Fibroblast of skin of right biceps (primary cell): Measurements from ENCODE around the gene KIF18B.

Source experiments
- DNase-seq: peaks from one replicate; pipeline ENCODE4 v3.0.0-alpha.2; 2013

Gene KIF18B

DNA sequence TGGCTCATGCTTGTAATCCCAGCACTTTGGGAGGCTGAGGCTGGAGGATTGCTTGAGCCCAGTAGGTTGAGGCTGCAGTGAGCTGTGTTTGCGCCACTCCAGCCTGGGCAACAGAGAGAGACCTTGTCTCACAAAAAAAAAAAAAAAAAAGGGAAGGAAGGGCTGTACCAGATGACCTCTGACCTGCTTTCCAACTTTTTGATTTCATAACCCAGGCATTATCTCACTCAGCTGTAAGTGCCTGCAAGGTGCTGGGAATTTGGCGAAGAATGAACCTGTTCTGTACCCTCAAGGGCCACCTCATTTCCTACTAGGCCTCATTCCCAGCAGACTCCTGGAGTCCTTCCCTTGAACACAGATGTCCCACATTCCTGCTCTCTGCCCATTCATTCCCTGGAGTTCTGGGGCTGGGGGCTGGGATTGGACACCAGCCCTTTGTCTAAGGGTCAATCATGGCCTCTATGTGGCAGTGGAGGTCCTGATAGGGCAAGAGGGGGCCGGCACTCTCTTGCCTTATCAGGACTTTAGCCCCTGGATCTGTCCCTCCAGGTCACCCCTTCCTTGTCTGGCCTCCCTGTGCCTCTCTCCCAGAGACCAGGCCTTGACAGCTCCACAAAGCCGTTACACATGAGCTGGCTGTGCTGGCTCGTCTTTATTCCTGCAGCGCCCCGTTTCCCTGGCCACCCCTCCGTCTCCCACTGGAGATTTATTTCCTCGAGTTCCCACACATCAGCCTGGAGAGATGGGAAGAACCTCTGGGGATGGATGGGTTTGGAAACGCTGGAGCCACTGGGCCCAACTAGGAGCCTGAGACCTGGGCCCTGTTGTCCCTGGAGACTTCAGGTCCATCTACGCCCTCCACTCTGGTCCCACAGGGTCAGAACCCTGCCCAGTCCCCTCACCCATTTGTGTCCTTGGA lies 31.5 kb downstream of the KIF18B start:
- no peak for DNase-seq

DNA sequence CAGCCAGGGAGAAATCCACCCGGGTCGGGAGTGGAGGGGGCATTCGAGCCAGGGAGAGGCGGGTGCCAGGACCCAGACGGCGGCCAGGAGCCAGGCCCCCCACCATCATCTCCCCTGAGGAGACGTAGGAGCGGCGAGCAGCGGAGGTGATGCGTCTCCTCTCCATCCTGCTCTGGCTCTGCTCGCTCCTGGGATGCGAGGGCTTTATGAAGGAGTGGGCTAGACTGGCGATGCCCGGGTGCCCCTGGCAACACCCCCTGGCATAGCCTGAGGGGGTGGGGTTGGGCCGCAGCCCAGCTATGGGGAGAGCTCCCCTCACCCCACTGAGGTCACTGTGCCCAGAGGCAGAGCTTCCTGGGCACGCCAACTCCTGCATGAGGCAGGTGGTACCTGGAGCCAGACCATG lies 32.2 kb downstream of the KIF18B start, which contains the start of gene GFAP:
TSS of gene GFAP (minus strand) at position 180 of the 406 bp plus-strand sequence. CDS start at position 166, 14 bp downstream.
- DNase-seq: no peak

GRCh38 chr17:44914698-44915271 lies 32.8 kb downstream of the KIF18B start:
- DNase-seq: no peak

- DNase-seq: no peak
Measured at GRCh38 chr17:44914148-44914547, 33.4 kb downstream of the KIF18B start.

- no peak for DNase-seq
Measured at GRCh38 chr17:44913676-44914075, 33.9 kb downstream of the KIF18B start.

- DNase-seq: no peak
Measured at GRCh38 chr17:44912763-44913544, 34.6 kb downstream of the KIF18B start.

DNA sequence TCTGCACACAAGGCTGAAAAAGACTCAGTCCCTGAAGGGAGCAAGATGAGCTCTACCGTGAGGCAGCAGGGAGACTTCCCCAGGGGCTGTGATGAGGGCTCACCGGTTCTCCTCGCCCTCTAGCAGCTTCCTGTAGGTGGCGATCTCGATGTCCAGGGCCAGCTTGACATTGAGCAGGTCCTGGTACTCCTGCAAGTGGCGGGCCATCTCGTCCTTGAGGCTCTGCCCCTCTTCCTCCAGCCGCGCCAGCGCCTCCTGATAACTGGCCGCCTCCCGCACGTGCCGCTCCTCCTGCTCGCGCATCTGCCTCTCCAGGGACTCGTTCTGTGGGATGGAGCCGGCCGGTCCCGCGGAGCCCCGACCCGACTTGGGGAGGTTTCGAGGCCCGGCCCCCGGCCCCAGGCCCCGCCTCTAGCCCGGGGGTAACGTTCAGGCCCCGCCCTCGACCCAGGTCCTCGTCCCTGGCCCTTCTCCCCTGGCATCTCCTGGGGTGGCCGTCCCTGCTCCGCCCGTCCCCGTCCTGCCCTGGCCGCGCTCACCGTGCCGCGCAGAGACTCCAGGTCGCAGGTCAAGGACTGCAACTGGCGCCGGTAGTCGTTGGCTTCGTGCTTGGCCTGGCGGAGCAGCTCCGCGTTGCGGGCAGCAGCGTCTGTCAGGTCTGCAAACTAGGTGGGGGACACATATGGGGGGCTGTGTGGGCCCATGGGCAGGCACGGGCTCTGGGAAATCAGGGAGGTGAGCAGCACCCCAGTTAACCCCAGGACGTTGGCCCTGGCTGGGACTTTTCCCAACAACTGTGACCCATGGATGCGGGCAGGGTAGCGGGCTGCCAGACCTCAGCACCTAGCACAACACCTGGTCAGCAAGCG lies 36.2 kb downstream of the KIF18B start:
- peak; percentile 55 for DNase-seq

- DNase-seq: no peak
Measured at GRCh38 chr17:44910231-44911106, 37.1 kb downstream of the KIF18B start.

DNA sequence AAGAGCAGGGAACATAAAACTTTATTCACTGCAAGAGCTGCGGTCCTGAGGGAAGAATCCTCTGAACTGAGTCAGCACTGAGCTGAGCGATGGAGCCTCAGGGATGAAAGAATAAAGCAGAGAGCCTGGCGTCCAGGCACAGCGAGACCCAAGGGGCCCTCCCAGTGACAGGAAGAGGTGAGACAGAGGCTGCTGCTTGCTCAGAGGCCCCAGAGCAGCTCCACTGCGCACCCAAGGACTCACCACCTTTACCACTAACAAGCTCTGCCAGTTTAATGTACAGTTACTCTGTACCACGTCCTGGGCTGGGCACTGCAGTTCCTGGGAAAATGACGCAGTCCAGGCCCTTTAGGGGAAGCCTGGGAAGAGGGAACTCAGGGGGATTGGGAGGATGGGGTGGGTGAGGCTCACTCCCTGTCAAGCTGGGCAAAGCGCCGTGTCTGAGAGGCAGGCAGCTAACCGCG lies 37.9 kb downstream of the KIF18B start:
- peak; percentile 88 for DNase-seq

DNA sequence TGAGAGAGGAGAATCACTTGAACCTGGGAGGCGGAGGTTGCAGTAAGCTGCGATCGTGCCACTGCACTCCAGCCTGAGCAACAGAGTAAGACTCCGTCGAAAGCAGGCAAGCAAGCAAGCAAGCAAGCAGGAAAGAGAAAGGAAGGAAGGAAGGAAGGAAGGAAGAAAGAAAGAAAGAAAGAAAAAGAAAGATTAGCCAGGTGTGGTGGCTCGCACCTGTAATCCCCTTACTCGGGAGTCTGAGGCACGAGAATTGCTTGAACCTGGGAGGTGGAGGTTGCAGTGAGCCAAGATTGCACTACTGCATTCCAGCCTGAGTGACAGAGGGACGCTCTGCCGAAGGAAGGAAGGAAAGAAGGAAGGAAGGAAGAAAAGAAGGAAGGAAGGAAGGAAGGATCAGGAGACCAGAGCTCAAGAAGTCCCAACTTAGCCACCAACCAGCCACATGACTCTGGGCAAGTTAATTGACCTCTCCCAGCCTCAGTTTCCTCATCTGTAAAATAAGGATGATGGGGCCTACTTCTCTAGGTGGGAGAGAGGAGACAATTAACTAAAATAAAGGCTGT lies 38.7 kb downstream of the KIF18B start:
- DNase-seq: no peak

- DNase-seq: no peak
Measured at GRCh38 chr17:44907729-44908470, 39.7 kb downstream of the KIF18B start.

DNA sequence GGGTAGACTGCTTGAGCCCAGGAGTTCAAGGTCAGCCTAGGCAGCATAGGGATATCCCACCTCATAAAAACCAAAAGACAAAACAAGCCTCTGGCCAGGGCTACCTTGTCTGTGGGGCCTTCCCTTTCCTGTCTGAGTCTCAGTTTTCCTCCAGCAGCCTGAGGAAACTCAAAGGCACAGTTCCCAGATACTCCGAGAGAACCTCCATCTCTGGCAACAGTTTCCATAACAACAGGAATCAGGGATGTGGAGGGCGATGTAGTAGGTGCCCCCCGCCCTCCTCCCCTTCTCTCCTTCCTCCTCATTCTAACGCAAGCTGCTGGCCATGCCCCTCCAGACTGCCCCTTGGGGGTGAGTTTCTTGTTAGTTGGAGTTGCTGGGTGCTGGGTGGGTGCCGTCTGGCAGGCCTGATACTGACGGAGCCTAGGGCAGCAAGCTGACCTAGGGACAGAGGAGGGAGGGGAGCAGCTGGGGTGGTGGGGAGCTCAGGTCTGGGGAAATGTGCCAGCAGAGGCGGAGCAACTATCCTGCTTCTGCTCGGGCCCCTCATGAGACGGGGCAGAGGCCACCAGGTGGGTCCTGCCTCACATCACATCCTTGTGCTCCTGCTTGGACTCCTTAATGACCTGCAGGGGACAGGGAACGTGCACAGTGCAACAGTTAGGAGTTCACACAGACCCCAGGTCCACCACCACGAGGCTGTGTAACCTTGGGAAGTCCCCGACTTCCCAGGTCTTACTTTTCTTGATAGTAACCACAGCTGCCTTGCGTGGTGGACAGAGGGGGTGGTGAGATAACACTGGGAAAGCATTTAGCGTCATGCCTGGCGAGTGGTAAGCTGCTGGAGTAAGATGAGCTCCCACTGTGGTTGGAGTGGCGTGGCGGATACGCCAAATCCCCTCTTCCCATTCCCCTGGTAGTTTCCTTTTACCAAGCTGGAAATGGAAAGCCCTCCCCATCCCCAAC lies 40.5 kb downstream of the KIF18B start:
- DNase-seq: no peak

GRCh38 chr17:44906010-44906646 lies 41.4 kb downstream of the KIF18B start:
- DNase-seq: peak; percentile 97

- DNase-seq: no peak
Measured at GRCh38 chr17:44905006-44906000, 42.3 kb downstream of the KIF18B start.

DNA sequence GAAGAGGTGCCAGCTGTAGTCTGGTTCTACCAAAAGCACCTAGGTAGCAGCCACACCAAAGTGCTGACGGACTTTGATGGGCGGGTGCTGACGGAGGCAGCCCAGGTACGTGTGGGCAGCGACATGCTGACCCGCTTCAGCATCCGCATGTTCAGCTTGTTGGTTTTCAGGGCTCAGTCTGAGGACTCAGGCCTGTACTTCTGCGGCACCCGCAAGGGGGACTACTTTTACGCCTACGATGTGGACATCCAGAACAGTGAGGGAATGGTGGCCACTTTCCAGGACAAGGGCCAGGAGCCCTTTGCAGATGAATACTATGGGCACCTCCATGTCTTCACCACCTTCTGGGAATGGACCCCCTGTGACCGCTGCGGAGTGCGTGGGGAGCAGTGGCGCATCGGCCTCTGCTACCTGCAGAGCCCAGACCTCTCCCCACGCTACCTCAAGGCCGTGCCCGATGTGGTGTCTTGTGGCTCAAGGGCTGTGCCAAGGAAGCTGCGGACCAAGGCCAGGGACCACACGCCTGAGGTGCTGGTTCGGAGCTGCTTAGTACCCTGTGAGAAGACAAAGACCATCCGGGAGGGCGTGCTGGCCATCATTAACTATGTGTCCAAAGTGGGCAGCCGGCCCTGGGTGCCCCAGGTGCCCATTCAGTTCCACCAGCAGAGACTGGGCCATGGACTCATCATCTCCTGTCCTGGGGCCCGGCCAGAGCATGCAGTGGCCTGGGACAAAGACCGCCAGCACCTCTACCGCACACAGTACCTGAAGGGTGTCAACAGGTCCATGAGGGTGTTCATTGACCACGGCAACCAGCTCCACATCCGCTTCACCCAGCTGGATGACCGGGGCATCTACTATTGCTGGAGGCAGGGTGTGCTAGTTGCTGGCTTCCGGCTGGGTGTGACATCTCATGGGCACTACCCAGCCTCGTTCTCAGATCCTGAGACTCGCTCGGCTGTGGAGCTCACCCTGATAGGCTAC lies 43.3 kb downstream of the KIF18B start:
- DNase-seq: no peak
